ENCODE data around the gene ALG14.

DNA sequence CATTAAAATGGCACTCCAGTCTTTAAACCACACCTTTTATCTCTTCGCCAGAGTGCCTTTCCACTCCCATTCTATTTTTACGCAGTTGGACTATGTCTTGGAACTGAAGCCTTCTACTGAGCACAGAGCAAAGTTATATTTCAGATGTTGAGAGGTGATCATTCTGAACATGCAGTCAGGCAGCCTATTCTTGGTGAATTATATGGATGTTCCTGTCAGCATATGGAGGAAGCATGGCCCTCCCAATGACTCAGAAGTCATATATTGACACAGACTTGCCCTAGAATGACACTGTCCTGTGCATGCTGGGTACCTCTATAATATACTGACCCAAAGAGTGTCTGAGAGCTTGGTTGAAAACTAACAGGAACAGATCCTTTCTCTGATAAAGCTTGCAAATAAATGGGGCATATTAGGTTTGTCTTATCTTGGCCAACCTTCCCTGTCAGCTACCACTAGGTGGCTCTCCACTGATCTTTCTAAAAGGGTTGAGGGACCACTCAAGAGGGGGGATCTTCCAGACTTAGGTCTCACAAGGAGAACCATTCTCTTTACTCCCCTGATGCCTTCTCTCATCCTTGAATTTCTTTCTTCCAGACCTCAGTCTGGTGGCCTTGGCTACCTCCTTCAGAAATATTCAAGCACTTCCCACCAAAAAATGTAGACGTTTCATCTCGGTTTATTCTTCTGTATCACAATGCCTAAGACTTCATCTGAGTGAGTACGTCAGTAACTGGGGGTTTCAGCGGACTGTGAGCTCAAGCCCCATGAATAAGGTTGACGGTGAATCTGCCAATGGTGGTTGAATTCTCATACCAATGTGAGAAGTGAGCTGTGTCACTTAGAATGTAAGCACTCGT lies 11.8 kb upstream of the ALG14 start:
- peak; percentile 67 to 80 for TF ChIP-seq CTCF (conservative IDR thresholded peaks at IDR 0.05 in 1 of 2, IDR thresholded peaks at IDR 0.05 in 1 of 2; ENCODE audit: extremely low read depth in 1 of 2, insufficient read depth in 1 of 2, low read depth in 1 of 2, low read length in 2 of 2)
- TF ChIP-seq EZH2 (IDR thresholded peaks at IDR 0.05; ENCODE audit: borderline replicate concordance, low read length): no peak
